HG03432 (cell line): Measurements from ENCODE around the gene NDFIP1.
"Not testable (repeated sequence)": the region's sequence is repeated elsewhere in the genome, so short reads cannot be mapped to it uniquely, and the experiment has no call there.

Experiments
- ATAC-seq: cut with Tn5 transposase; IDR thresholded peaks from one replicate; pipeline ENCODE4 v1.9.1; 2021; ENCODE audit warnings: mild to moderate bottlenecking, moderate library complexity; ENCODE audit not compliant: unreplicated experiment

The NDFIP1 gene

GRCh38 chr5:142151436-142152383 is 43.1 kb downstream of the NDFIP1 start:
- no peak for ATAC-seq

DNA sequence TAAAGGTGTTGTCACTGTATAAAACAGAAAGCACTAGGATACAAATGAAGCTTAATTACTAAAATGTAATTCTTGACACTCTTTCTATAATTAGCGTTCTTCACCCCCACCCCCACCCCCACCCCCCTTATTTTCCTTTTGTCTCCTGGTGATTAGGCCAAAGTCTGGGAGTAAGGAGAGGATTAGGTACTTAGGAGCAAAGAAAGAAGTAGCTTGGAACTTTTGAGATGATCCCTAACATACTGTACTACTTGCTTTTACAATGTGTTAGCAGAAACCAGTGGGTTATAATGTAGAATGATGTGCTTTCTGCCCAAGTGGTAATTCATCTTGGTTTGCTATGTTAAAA is 43.8 kb downstream of the NDFIP1 start:
- ATAC-seq, result no peak

GRCh38 chr5:142153674-142154448 is 45.3 kb downstream of the NDFIP1 start:
- ATAC-seq, result no peak

DNA sequence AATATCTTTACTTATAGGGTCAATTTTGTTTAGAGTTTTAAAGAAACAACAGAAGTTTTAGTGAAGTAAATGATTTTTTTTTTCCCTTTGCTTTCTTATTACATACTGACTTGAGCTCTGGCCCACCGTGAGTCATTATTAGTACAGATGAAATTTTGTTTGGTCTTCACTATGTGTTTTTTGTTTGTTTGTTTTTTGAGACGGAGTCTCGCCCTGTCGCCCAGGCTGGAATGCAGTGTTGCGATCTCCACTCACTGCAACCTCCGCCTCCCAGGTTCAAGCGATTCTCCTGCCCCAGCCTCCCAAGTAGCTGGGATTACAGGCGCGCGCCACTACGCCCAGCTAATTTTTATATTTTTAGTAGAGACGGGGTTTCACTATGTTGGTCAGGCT is 45.9 kb downstream of the NDFIP1 start:
- ATAC-seq, result not testable (repeated sequence)

- no peak for ATAC-seq
Measured at GRCh38 chr5:142156839-142157463, 48.4 kb downstream of the NDFIP1 start.

- ATAC-seq, result no peak
Measured at GRCh38 chr5:142159354-142159753, 50.8 kb downstream of the NDFIP1 start.

DNA sequence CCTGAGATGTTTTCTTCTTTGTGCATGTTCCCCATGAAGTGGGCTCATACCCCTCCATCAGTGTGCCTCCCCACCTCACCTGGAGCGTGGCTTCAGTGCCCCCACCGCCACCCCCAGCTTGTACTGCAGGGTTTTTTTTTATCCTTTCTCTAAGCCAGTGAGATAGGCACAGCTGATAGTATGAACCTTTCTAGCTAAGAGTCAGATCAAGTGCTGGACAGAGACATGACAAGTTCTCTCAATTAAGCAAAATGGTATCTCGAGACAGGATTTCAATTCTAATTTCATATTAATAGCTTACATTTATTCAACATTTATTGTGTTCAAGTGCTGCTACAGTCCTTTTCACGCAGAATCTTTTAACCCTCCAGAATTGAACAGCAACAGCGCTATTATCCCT is 55.7 kb downstream of the NDFIP1 start:
- ATAC-seq, result no peak

GRCh38 chr5:142166754-142167153 is 58.2 kb downstream of the NDFIP1 start:
- ATAC-seq, result no peak

GRCh38 chr5:142167458-142167857 is 58.9 kb downstream of the NDFIP1 start:
- no peak for ATAC-seq

DNA sequence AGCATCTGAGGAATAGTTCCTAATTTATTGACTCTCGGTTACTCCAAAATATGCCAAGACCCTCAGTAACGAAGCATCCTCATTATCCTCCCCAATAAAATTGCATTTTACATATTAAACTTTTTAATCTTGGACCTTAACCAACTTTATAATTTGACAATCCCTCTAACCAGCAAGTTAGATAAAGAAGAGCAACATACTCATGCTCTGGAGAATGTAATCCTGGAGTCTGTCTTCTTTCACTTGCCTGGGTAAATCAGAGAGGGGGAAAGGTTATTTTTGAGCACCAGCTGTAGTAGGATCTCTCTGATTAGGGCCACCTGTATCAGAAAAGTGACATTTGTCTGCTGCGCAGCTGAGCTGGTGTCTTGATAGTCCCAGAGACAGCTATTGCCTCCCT is 59.8 kb downstream of the NDFIP1 start:
- ATAC-seq, result no peak

DNA sequence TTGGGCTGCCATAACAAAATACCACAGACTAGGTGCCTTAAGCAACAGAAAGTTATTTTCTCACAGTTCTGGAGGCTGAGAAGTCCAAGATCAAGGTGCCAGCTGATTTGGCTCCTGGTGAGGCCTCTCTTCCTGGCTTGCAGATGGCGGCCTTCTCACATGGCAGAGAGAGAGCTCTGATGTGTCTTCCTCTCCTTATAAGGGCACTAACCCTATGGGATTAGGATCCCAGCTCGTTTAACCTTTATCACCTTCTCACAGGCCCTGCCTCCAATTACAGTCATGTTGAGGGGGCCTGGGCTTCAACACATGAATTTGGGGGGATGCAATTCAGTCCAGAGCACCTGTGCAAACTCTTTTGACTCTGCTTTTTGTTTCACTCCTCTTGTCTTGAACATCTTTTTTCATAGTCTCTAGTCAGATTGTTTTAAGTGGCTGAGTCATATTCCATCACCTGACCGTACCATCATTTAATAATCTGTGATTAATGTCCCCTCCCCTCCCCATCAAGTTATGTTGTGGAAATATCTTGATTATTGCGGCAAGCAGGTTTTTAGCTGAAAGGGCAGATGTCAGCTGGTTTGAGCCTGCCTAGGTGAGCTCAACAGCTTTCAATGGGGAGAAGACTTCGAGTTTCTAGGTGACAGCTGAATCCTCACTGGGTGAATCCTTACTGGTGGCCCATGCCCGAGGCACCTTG is 61.8 kb downstream of the NDFIP1 start:
- ATAC-seq, result no peak

- ATAC-seq, result no peak
Measured at GRCh38 chr5:142171270-142171669, 62.7 kb downstream of the NDFIP1 start.

- no peak for ATAC-seq
Measured at GRCh38 chr5:142175039-142175438, 66.5 kb downstream of the NDFIP1 start.

GRCh38 chr5:142175461-142176142 is 67.0 kb downstream of the NDFIP1 start:
- ATAC-seq, result no peak

- no peak for ATAC-seq
Measured at GRCh38 chr5:142176255-142176654, 67.7 kb downstream of the NDFIP1 start.

GRCh38 chr5:142178651-142179050 is 70.1 kb downstream of the NDFIP1 start:
- ATAC-seq, result no peak

DNA sequence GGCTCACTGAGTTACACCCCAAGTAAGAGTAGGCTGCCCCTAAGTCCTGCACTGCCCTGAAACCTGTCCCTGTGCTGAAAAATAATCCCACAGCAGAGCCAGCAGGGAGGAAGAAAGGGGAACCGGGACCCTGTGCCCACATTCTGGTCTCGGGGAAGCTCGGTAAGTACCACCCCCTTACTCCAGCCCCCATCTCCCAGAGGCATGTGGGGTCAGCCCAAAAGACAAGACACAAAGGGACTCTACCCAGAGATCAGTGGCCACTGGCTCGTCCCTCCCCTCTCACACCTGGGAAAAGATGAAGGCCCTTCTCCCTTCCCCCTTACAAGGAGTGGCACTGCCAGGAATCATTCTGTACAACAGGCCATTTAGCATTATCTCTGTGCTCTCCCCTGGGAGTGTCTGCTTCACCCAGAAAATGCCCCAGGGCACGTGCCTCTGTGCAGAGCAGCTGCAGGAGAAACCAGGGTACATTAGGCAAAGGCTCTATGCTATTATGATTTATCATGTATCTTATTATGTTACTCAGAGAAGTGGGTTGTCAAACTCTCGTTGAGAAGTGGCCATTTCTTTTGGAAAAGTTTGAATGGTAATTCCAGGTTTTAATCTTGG is 71.3 kb downstream of the NDFIP1 start:
- no peak for ATAC-seq

DNA sequence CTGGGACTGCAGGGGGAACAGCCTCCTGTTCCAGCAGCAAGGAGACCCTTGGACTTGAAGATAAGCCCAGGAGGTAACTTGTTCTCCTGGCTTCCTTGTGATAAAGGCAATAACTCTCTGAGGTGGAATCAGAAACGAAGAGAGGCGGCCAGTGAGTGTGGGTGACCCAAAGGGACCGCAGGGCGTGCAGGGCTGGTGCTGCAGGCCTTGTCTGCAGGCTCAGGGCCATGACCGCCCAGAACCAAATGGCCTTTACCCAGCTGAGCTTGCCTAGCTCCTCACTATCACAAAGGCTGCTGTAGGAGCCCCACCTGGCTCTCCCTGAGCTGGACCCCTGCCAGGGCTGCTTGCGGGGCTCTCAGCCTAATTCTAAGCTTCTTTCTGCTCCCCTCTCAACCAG is 72.5 kb downstream of the NDFIP1 start:
- ATAC-seq, result no peak

GRCh38 chr5:142181547-142182163 is 73.1 kb downstream of the NDFIP1 start:
- ATAC-seq, result no peak

DNA sequence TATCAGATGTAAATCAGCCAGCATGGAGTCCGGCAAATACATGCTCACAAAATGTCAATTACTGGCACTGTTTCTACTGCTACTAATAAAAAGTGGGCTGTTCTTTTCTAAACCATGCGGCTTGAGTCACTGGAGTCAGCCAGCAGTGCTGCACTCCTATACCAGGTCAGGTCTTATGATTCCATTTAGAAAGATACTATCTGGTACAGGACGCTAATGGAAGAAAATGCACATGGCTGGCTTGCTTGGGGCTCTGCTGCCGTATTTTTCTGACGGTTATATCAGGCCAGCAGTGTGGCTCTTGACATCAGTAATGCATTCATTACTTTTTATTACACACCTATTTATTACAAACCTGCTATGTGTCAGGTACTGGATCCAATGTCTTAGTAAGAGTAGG is 74.3 kb downstream of the NDFIP1 start:
- ATAC-seq, result no peak
